ENCODE measurements around the gene NLRP3. TPM values are rescaled to one million over a fixed set of nuclear protein-coding genes. Genes with fewer than 3 reads are reported as not detected.

The NLRP3 gene
- total RNA-seq, 1 experiment from 2014 or later: not detected

DNA sequence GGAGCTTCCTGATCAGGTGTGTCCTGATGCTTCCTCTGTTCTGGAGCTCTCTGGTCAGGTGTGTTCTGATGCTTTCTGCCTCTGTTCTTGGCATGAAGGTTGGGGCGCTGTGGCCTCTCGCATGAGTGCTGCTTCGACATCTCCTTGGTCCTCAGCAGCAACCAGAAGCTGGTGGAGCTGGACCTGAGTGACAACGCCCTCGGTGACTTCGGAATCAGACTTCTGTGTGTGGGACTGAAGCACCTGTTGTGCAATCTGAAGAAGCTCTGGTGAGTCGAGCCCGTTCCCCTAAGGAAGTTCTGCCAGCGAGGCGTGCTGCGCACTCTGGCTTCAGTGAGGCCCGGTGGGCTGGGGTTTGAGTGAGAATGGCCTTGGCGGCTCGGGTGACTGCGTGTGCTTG, 18.0 kb downstream of the NLRP3 start:
- Mint-ChIP-seq H3K27me3 (ENCODE audit: low read depth) (peaks cover 4% of the 10 kb centered on the region; the same call in 1 of the 2 replicates), H3K36me3 (ENCODE audit: insufficient read depth in 1 of 3, low read depth in 3 of 3) (no peaks in the 10 kb centered on the region), H3K4me1 (no peaks in the 10 kb centered on the region), H3K9me3 (no peaks in the 10 kb centered on the region), H3K4me3 (no peak overlapping the region), H3K27ac (no peak overlapping the region; a peak in 1 of 7 replicates)
- no peaks in the 10 kb centered on the region for H3K23me2 ChIP-seq (ENCODE audit: insufficient read length, low read depth, low read length, poor library complexity, severe bottlenecking)
- H2BK20ac ChIP-seq (ENCODE audit: low read depth, low read length, poor library complexity, severe bottlenecking): no peak overlapping the region
- no peak overlapping the region for H3K27ac ChIP-seq (ENCODE audit: insufficient read length, low read depth, low read length)
- WGBS (ENCODE audit: extremely low coverage, insufficient read length, low lambda C conversion rate): no CpG with 5 or more reads among the region's 15 CpGs
- no peaks in the 10 kb centered on the region for H3K4me1 ChIP-seq (ENCODE audit: insufficient read depth, low read length)
- no peaks in the 10 kb centered on the region; the same call in 1 of the 2 replicates for H3K27me3 ChIP-seq (ENCODE audit: insufficient read depth, low read length)
- no peak overlapping the region for H2AFZ ChIP-seq (ENCODE audit: low read length)
- no peaks in the 10 kb centered on the region for H3K9me3 ChIP-seq (ENCODE audit: control insufficient read depth, low read depth, low read length)
- no peak overlapping the region for H3K18ac ChIP-seq (ENCODE audit: insufficient read length, low read depth, low read length)
- DNase-seq: no peak
- TF ChIP-seq, protein P1, sequence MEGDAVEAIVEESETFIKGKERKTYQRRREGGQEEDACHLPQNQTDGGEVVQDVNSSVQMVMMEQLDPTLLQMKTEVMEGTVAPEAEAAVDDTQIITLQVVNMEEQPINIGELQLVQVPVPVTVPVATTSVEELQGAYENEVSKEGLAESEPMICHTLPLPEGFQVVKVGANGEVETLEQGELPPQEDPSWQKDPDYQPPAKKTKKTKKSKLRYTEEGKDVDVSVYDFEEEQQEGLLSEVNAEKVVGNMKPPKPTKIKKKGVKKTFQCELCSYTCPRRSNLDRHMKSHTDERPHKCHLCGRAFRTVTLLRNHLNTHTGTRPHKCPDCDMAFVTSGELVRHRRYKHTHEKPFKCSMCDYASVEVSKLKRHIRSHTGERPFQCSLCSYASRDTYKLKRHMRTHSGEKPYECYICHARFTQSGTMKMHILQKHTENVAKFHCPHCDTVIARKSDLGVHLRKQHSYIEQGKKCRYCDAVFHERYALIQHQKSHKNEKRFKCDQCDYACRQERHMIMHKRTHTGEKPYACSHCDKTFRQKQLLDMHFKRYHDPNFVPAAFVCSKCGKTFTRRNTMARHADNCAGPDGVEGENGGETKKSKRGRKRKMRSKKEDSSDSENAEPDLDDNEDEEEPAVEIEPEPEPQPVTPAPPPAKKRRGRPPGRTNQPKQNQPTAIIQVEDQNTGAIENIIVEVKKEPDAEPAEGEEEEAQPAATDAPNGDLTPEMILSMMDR (conservative IDR thresholded peaks at IDR 0.05): no peak
- H4K20me1 ChIP-seq (ENCODE audit: control insufficient read depth, insufficient read depth, insufficient read length): no peaks in the 10 kb centered on the region
- H3K9ac ChIP-seq (ENCODE audit: extremely low read depth, insufficient read length, low read length): no peak overlapping the region
- no peaks in the 10 kb centered on the region for H3K79me2 ChIP-seq (ENCODE audit: insufficient read depth, low read length)
- H2BK15ac ChIP-seq (ENCODE audit: low read depth, low read length): no peak overlapping the region
- no peak overlapping the region for H3K4ac ChIP-seq (ENCODE audit: low read depth, low read length)
- H3T11ph ChIP-seq (ENCODE audit: low read length): no peak overlapping the region
- H3K23ac ChIP-seq (ENCODE audit: insufficient read length, low read depth, low read length): no peak overlapping the region
- H3K4me2 ChIP-seq (ENCODE audit: insufficient read depth, insufficient read length, low read length): no peak overlapping the region
- no peak overlapping the region for H4K5ac ChIP-seq (ENCODE audit: insufficient read length, low read depth, low read length)
- no peak overlapping the region for H2AK5ac ChIP-seq (ENCODE audit: insufficient read length, low read length)
- H2BK5ac ChIP-seq (ENCODE audit: insufficient read length, low read length): no peak overlapping the region
- no peak overlapping the region for H4K91ac ChIP-seq (ENCODE audit: insufficient read length, low read depth, low read length)
- no peak overlapping the region for H2BK120ac ChIP-seq (ENCODE audit: low read depth, low read length, poor library complexity, severe bottlenecking)
- no peaks in the 10 kb centered on the region for H3K79me1 ChIP-seq (ENCODE audit: insufficient read depth, low read depth, low read length, poor library complexity, severe bottlenecking)
- no peak overlapping the region for H2BK12ac ChIP-seq (ENCODE audit: insufficient read length, low read depth, low read length)
- no peak overlapping the region for H4K8ac ChIP-seq (replicated peaks; ENCODE audit: insufficient read length, low read depth, low read length)
- no peak overlapping the region for H3K14ac ChIP-seq (ENCODE audit: insufficient read depth, low read length)
- H3K56ac ChIP-seq (ENCODE audit: insufficient read length, low read depth, low read length): no peak overlapping the region

All from H9 (cell line).